Panc1 (cell line): ENCODE results near the gene CCDC171.

Experiments
- CTCF ChIP-seq: fragments of 450-650 bp; IDR thresholded peaks from 2 replicates; pipeline ENCODE4 v1.5.1; 2017; ENCODE audit warnings: mild to moderate bottlenecking
- POLR2AphosphoS5 ChIP-seq: IDR thresholded peaks from 2 replicates; pipeline ENCODE4 v1.6.1; 2012; ENCODE audit warnings: mild to moderate bottlenecking, low read depth, low read length, moderate library complexity
- REST ChIP-seq, 2 experiments: IDR thresholded peaks; 2 replicates each; pipeline ENCODE4 v1.6.1; 2011 to 2012; ENCODE audit warnings: low read depth in 2 of 2, control low read depth in 1 of 2, low read length in 1 of 2, mild to moderate bottlenecking in 1 of 2, moderate library complexity in 1 of 2; ENCODE audit not compliant: insufficient read depth in 1 of 2
- SIN3A ChIP-seq: IDR thresholded peaks from 2 replicates; pipeline ENCODE4 v1.6.1; 2012; ENCODE audit warnings: low read depth, mild to moderate bottlenecking, low read length, moderate library complexity, borderline replicate concordance; ENCODE audit not compliant: insufficient read depth
- TCF7L2 ChIP-seq: IDR thresholded peaks from 2 replicates; pipeline ENCODE4 v1.6.1; 2011; ENCODE audit warnings: mild to moderate bottlenecking, low read depth, low read length, inconsistent platforms

GRCh38 chr9:15505921-15506320 is 46.9 kb upstream of the CCDC171 start:
- TF ChIP-seq CTCF (no peak), POLR2AphosphoS5 (no peak), REST (IDR thresholded peaks at IDR 0.05; ENCODE audit: insufficient read depth in 1 of 2, low read depth in 2 of 2, low read length in 1 of 2) (no peak), SIN3A (no peak), TCF7L2 (no peak)
